ENCODE results near the gene ACOX3.

ACOX3 gene

GRCh38 chr4:8472689-8473197 lies 32.2 kb upstream of the ACOX3 start:
- Mint-ChIP-seq H3K9me3 (no peaks in the 10 kb centered on the region), H3K4me1 (ENCODE audit: low read depth) (no peaks in the 10 kb centered on the region), H3K27me3 (no peaks in the 10 kb centered on the region), H3K27ac (no peak overlapping the region), H3K36me3 (ENCODE audit: low read depth) (peaks cover 85% of the 10 kb centered on the region), H3K4me3 (no peak overlapping the region)
- intact Hi-C loops (cut with micrococcal nuclease) = no loop called here

- intact Hi-C loops (cut with micrococcal nuclease) = no loop called here
- H3K4me3 Mint-ChIP-seq = no peak overlapping the region
- no peaks in the 10 kb centered on the region for H3K9me3 Mint-ChIP-seq
- H3K27ac Mint-ChIP-seq = no peak overlapping the region
- H3K36me3 Mint-ChIP-seq (ENCODE audit: low read depth) = peaks cover 87% of the 10 kb centered on the region
- no peaks in the 10 kb centered on the region for H3K4me1 Mint-ChIP-seq (ENCODE audit: low read depth)
- no peaks in the 10 kb centered on the region for H3K27me3 Mint-ChIP-seq
Measured at GRCh38 chr4:8472158-8472688, 31.7 kb upstream of the ACOX3 start.

GRCh38 chr4:8471211-8471875 lies 30.8 kb upstream of the ACOX3 start:
- Mint-ChIP-seq H3K4me3 (no peak overlapping the region), H3K9me3 (no peaks in the 10 kb centered on the region), H3K36me3 (ENCODE audit: low read depth) (peaks cover 87% of the 10 kb centered on the region), H3K27ac (no peak overlapping the region), H3K4me1 (ENCODE audit: low read depth) (no peaks in the 10 kb centered on the region), H3K27me3 (no peaks in the 10 kb centered on the region)
- intact Hi-C loops (cut with micrococcal nuclease) = no loop called here

- Mint-ChIP-seq H3K36me3 (ENCODE audit: low read depth) (peaks cover 87% of the 10 kb centered on the region), H3K27me3 (no peaks in the 10 kb centered on the region), H3K27ac (no peak overlapping the region), H3K9me3 (no peaks in the 10 kb centered on the region), H3K4me3 (no peak overlapping the region), H3K4me1 (ENCODE audit: low read depth) (no peaks in the 10 kb centered on the region)
- intact Hi-C loops (cut with micrococcal nuclease) = no loop called here
Measured at GRCh38 chr4:8470451-8471024, 30.0 kb upstream of the ACOX3 start.

- Mint-ChIP-seq H3K27ac (no peak overlapping the region), H3K36me3 (ENCODE audit: low read depth) (peaks cover 91% of the 10 kb centered on the region), H3K4me1 (ENCODE audit: low read depth) (no peaks in the 10 kb centered on the region), H3K4me3 (no peak overlapping the region), H3K27me3 (no peaks in the 10 kb centered on the region), H3K9me3 (no peaks in the 10 kb centered on the region)
- intact Hi-C loops (cut with micrococcal nuclease) = loop anchor here (2.0 kb wide), 1 partner anchor 125 kb away; no protein-coding TSS in a partner anchor
Measured at GRCh38 chr4:8469550-8469949, 29.0 kb upstream of the ACOX3 start.

- H3K4me3 Mint-ChIP-seq = no peak overlapping the region
- no peaks in the 10 kb centered on the region for H3K4me1 Mint-ChIP-seq (ENCODE audit: low read depth)
- peaks cover 92% of the 10 kb centered on the region for H3K36me3 Mint-ChIP-seq (ENCODE audit: low read depth)
- H3K27me3 Mint-ChIP-seq = no peaks in the 10 kb centered on the region
- no peaks in the 10 kb centered on the region for H3K9me3 Mint-ChIP-seq
- no peak overlapping the region for H3K27ac Mint-ChIP-seq
- intact Hi-C loops (cut with micrococcal nuclease) = loop anchor here (2.0 kb wide), 1 partner anchor 126 kb away; no protein-coding TSS in a partner anchor
Measured at GRCh38 chr4:8468746-8469535, 28.4 kb upstream of the ACOX3 start.

- H3K9me3 Mint-ChIP-seq = no peaks in the 10 kb centered on the region
- no peak overlapping the region for H3K27ac Mint-ChIP-seq
- intact Hi-C loops (cut with micrococcal nuclease) = no loop called here
- no peaks in the 10 kb centered on the region for H3K27me3 Mint-ChIP-seq
- H3K4me3 Mint-ChIP-seq = no peak overlapping the region
- H3K4me1 Mint-ChIP-seq (ENCODE audit: low read depth) = no peaks in the 10 kb centered on the region
- peaks cover 93% of the 10 kb centered on the region for H3K36me3 Mint-ChIP-seq (ENCODE audit: low read depth)
Measured at GRCh38 chr4:8467016-8467415, 26.5 kb upstream of the ACOX3 start.

GRCh38 chr4:8465615-8466611 lies 25.4 kb upstream of the ACOX3 start:
- Mint-ChIP-seq H3K27ac (no peak overlapping the region), H3K36me3 (ENCODE audit: low read depth) (peaks cover 93% of the 10 kb centered on the region), H3K4me1 (ENCODE audit: low read depth) (no peaks in the 10 kb centered on the region), H3K4me3 (no peak overlapping the region), H3K27me3 (no peaks in the 10 kb centered on the region), H3K9me3 (no peaks in the 10 kb centered on the region)
- intact Hi-C loops (cut with micrococcal nuclease) = no loop called here

- Mint-ChIP-seq H3K27me3 (no peaks in the 10 kb centered on the region), H3K4me3 (no peak overlapping the region), H3K4me1 (ENCODE audit: low read depth) (no peaks in the 10 kb centered on the region), H3K36me3 (ENCODE audit: low read depth) (peaks cover 90% of the 10 kb centered on the region), H3K27ac (no peak overlapping the region), H3K9me3 (no peaks in the 10 kb centered on the region)
- intact Hi-C loops (cut with micrococcal nuclease) = no loop called here
Measured at GRCh38 chr4:8464381-8464780, 23.9 kb upstream of the ACOX3 start.

- H3K4me1 Mint-ChIP-seq (ENCODE audit: low read depth) = no peaks in the 10 kb centered on the region
- intact Hi-C loops (cut with micrococcal nuclease) = no loop called here
- H3K9me3 Mint-ChIP-seq = no peaks in the 10 kb centered on the region
- H3K27ac Mint-ChIP-seq = no peak overlapping the region
- H3K27me3 Mint-ChIP-seq = no peaks in the 10 kb centered on the region
- H3K4me3 Mint-ChIP-seq = no peak overlapping the region
- peaks cover 90% of the 10 kb centered on the region for H3K36me3 Mint-ChIP-seq (ENCODE audit: low read depth)
Measured at GRCh38 chr4:8463811-8464210, 23.3 kb upstream of the ACOX3 start.

- Mint-ChIP-seq H3K27me3 (no peaks in the 10 kb centered on the region), H3K27ac (no peak overlapping the region), H3K4me1 (ENCODE audit: low read depth) (no peaks in the 10 kb centered on the region), H3K36me3 (ENCODE audit: low read depth) (peaks cover 93% of the 10 kb centered on the region), H3K9me3 (no peaks in the 10 kb centered on the region), H3K4me3 (no peak overlapping the region)
- intact Hi-C loops (cut with micrococcal nuclease) = no loop called here
Measured at GRCh38 chr4:8461616-8462015, 21.1 kb upstream of the ACOX3 start.

GRCh38 chr4:8461086-8461485 lies 20.6 kb upstream of the ACOX3 start:
- Mint-ChIP-seq H3K27ac (no peak overlapping the region), H3K4me1 (ENCODE audit: low read depth) (no peaks in the 10 kb centered on the region), H3K4me3 (no peak overlapping the region), H3K9me3 (no peaks in the 10 kb centered on the region), H3K36me3 (ENCODE audit: low read depth) (peaks cover 93% of the 10 kb centered on the region), H3K27me3 (no peaks in the 10 kb centered on the region)
- intact Hi-C loops (cut with micrococcal nuclease) = no loop called here

GRCh38 chr4:8459867-8460445 lies 19.4 kb upstream of the ACOX3 start:
- peaks cover 3% of the 10 kb centered on the region for H3K4me1 Mint-ChIP-seq (ENCODE audit: low read depth)
- intact Hi-C loops (cut with micrococcal nuclease) = no loop called here
- H3K36me3 Mint-ChIP-seq (ENCODE audit: low read depth) = peaks cover 92% of the 10 kb centered on the region

More at GRCh38 chr4:8459867-8460445, 19.4 kb upstream of the ACOX3 start:
- H3K27ac Mint-ChIP-seq = no peak overlapping the region
- no peak overlapping the region for H3K4me3 Mint-ChIP-seq
- H3K27me3 Mint-ChIP-seq = no peaks in the 10 kb centered on the region
- no peaks in the 10 kb centered on the region for H3K9me3 Mint-ChIP-seq
